Body of pancreas (tissue), 4 donors: Measurements from ENCODE around the gene SEMA4D. TPM values are rescaled to one million over a fixed set of nuclear protein-coding genes. Genes with fewer than 3 reads are reported as not detected.

ENCODE experiments used
- ATAC-seq: fragments of 150-250 bp; one replicate; pipeline ENCODE4 v1.9.1; 2016
- DNase-seq, 4 donors: peaks; one replicate each; pipeline ENCODE4 v3.0.0-alpha.2; 2019
- H3K27ac ChIP-seq, 4 donors: fragments of 200-600 bp; sonication (generic); 1 replicate in 3 of 4; 2 replicates in 1 of 4; pipeline versions ENCODE4 v1.5.1 to v1.6.1; 2016 to 2019; ENCODE audit warnings: mild to moderate bottlenecking in 1 of 4, mixed read lengths in 1 of 4, moderate library complexity in 1 of 4
- H3K27me3 ChIP-seq, 2 donors: fragments of 200-600 bp; sonication (generic); one replicate each; pipeline ENCODE4 v1.6.0; 2016; ENCODE audit warnings: mild to moderate bottlenecking in 1 of 2
- H3K36me3 ChIP-seq, 2 donors: fragments of 200-600 bp; sonication (generic); replicated peaks in 1 of 2; 2 replicates each; pipeline ENCODE4 v1.5.1; 2016; ENCODE audit warnings: low read depth in 2 of 2; ENCODE audit not compliant: insufficient read depth in 1 of 2
- H3K4me1 ChIP-seq: fragments of 200-600 bp; sonication (generic); one replicate; pipeline ENCODE4 v1.6.0; 2016
- H3K4me3 ChIP-seq, 2 donors: fragments of 200-600 bp; sonication (generic); 1 replicate in 1 of 2; 2 replicates in 1 of 2; pipeline ENCODE4 v1.5.1; 2016 to 2019
- H3K9me3 ChIP-seq, 3 donors: fragments of 200-600 bp; sonication (generic); 1 replicate in 2 of 3; 2 replicates in 1 of 3; pipeline ENCODE4 v1.5.1; 2016
- CTCF ChIP-seq, 7 experiments: fragments of 450-650 bp in 4 of 7; fragments of 200-600 bp in 3 of 7; sonication (generic) in 3 of 7; IDR thresholded peaks; one replicate each; pipeline ENCODE4 v1.5.1; 2016 to 2019; ENCODE audit warnings: antibody characterized with exemption in 7 of 7
- POLR2A ChIP-seq, 3 donors: fragments of 450-650 bp; IDR thresholded peaks; one replicate each; pipeline ENCODE4 v1.6.1; 2016; ENCODE audit warnings: antibody characterized with exemption in 3 of 3, mild to moderate bottlenecking in 2 of 3
- WGBS, 2 donors: methylation state at CpG; one replicate each; pipeline ENCODE4 v1.1.5; 2017; 5-methylcytosine and 5-hydroxymethylcytosine counted together
- intact Hi-C: fragments of 100-400 bp; cut with DNase I; formaldehyde crosslinking; loops from one replicate; pipeline ENCODE4 v1.15.1; 2023
- total RNA-seq, 2 donors: library from RNA; depleted of rRNA; stranded (reverse); fragments of >200 nt; gene quantifications; one replicate each; pipeline ENCODE4 v1.1.0, GENCODE V29; 2016

The SEMA4D gene
- total RNA-seq, 2 donors from 2014 or later = 15.6 to 18.1 TPM

- H3K27ac ChIP-seq = no peak overlapping the region
- H3K36me3 ChIP-seq = no peaks in the 10 kb centered on the region
- DNase-seq (no peak), ATAC-seq (no peak)
- peaks cover 5% of the 10 kb centered on the region for H3K4me1 ChIP-seq
- WGBS, 2 donors = 75 to 90% methylated on average over 4 to 7 of the region's 7 CpGs
- H3K4me3 ChIP-seq = no peak overlapping the region
- H3K27me3 ChIP-seq = no peaks in the 10 kb centered on the region
- TF ChIP-seq CTCF (IDR thresholded peaks at IDR 0.05) (no peak), POLR2A (IDR thresholded peaks at IDR 0.05) (no peak)
- no peaks in the 10 kb centered on the region for H3K9me3 ChIP-seq
- intact Hi-C loops = no loop called here
Measured at GRCh38 chr9:89425921-89426383, 72.0 kb downstream of the SEMA4D start.

- no peak for DNase-seq
- H3K4me1 ChIP-seq = peaks cover 5% of the 10 kb centered on the region
- TF ChIP-seq CTCF (IDR thresholded peaks at IDR 0.05) (no peak), POLR2A (IDR thresholded peaks at IDR 0.05) (no peak)
- no peaks in the 10 kb centered on the region for H3K9me3 ChIP-seq
- WGBS, 2 donors = 61 to 64% methylated on average over 7 to 9 of the region's 9 CpGs
- no peaks in the 10 kb centered on the region for H3K27me3 ChIP-seq
- no peak overlapping the region for H3K4me3 ChIP-seq
- intact Hi-C loops = no loop called here
- ATAC-seq = no peak
- no peaks in the 10 kb centered on the region for H3K36me3 ChIP-seq
- no peak overlapping the region for H3K27ac ChIP-seq
Measured at GRCh38 chr9:89425024-89425805, 72.7 kb downstream of the SEMA4D start.

- no peaks in the 10 kb centered on the region for H3K36me3 ChIP-seq
- intact Hi-C loops = no loop called here
- TF ChIP-seq CTCF (IDR thresholded peaks at IDR 0.05) = no peak
- no peak for TF ChIP-seq POLR2A (IDR thresholded peaks at IDR 0.05)
- H3K9me3 ChIP-seq = no peaks in the 10 kb centered on the region
- DNase-seq (no peak), ATAC-seq (no peak)
- WGBS, 2 donors = 80 to 90% methylated on average over 16 of the region's 16 CpGs
- H3K27me3 ChIP-seq = no peaks in the 10 kb centered on the region
- no peaks in the 10 kb centered on the region for H3K4me1 ChIP-seq
- no peak overlapping the region for H3K4me3 ChIP-seq
- no peak overlapping the region for H3K27ac ChIP-seq
Measured at GRCh38 chr9:89422151-89422975, 75.5 kb downstream of the SEMA4D start.

- Histone ChIP-seq H3K4me3 (no peak overlapping the region), H3K36me3 (no peaks in the 10 kb centered on the region), H3K27me3 (no peaks in the 10 kb centered on the region), H3K4me1 (no peaks in the 10 kb centered on the region), H3K27ac (no peak overlapping the region), H3K9me3 (no peaks in the 10 kb centered on the region)
- TF ChIP-seq CTCF (IDR thresholded peaks at IDR 0.05) (no peak), POLR2A (IDR thresholded peaks at IDR 0.05) (no peak)
- DNase-seq (no peak), ATAC-seq (no peak)
- WGBS, 2 donors = 84 to 85% methylated on average over 6 of the region's 6 CpGs
- intact Hi-C loops = no loop called here
Measured at GRCh38 chr9:89421595-89421994, 76.3 kb downstream of the SEMA4D start.
